HPDE6-E6E7 (cell line): ENCODE results near the gene ADA.
A peak's percentile ranks its signal among the peaks of the same experiment; 100 is the strongest.
"Not testable (repeated sequence)": the region's sequence is repeated elsewhere in the genome, so short reads cannot be mapped to it uniquely, and the experiment has no call there.

Experiments
- DNase-seq: peaks from one replicate; pipeline ENCODE4 v3.0.0; 2011; ENCODE audit warnings: missing footprints; ENCODE audit errors: extremely low spot score

The ADA gene

DNA sequence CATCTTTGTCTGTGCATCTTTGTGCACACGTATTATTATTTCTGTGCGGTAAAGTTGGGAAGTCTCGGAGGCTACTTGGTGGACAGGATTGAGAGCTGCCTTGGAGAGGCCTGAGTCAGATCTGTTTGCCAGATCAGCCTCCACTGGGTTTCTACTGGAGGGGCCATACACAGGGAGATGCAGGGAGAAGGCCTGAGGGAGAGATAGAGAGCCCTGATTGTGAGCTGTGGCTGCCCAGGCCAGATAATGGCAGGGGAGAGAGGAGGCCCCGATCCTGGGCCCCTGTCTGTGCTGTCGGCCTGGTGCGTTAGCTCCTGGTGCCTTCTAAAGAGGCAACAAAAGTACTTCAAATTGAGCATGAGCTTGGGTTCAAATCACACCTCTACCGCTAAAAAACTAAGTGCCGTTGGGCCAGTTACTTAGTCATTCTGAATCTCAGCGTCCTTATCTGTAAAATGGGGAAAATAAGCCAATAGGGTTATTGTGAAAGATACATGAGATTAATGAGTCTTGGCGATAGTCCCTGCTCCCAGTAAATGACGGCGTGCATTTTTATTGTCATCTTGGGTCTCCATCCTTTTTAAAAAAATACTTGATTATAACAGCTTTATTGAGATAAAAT is 27.6 kb upstream of the ADA start:
- DNase-seq = no peak

DNA sequence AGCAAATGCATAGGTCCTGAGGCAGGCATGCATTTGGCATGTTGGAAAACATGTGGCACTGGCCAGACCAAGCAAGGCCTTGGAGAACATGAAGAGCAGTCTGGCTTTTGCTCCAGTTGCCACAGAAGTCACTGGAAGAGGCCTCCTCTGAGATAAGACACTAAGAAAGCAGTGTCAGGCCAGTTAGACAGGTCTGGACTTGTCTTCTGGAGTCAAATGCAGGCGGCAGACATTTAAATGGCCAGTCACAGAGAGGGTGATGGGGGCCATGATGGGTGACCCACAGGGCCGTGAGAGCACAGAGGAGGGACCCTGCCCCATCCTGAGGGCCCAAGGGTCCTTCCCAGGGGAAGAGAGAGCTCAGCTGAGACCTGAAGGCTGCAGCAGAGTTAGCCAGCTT is 26.7 kb upstream of the ADA start:
- peak; percentile 67 for DNase-seq

DNA sequence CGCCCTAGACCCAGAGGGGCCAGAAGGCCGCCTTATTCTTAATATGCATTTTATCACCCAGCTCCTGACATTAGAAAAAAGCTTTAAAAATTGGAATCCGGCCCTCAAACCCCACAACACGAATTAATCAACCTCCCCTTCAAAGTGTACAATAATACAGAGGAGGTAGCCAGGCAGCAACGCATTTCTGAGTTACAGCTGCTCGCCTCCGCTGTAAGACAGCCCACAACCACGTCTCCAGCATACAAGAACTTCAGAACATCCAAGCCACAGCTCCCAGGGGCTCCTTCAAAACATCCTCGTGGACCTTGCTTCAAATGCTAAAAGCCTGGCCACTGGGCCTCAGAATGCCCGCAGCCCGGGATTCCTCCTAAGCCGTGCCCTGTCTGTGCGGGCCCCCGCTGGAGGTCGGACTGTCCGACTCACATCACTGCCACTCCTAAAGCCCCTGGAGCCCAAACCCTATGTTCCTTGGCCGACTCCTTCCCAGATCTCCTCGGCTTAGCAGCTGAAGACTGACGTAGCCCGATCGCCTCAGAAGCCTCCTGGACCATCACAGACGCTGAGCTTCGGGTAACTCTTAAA is 20.9 kb upstream of the ADA start:
- DNase-seq = not testable (repeated sequence)

GRCh38 chr20:44671541-44671940 is 20.0 kb upstream of the ADA start:
- not testable (repeated sequence) for DNase-seq

DNA sequence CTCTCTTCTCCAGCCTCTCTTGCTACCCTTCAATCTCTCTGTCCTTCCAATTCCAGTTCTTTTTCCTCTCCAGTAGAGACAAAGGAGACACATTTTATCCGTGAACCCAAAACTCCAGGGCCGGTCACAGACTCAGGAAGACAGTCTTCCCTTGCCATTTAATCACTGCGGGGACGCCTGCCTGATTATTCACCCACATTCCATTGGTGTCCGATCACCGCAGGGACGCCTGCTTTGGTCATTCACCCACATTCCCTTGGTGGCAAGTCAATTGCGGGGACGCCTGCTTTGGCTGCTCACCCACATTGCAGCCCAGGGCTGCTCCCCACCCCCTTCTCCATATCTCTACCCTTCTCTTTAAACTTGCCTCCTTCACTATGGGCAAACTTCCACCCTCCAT is 19.4 kb upstream of the ADA start:
- DNase-seq = not testable (repeated sequence)

DNA sequence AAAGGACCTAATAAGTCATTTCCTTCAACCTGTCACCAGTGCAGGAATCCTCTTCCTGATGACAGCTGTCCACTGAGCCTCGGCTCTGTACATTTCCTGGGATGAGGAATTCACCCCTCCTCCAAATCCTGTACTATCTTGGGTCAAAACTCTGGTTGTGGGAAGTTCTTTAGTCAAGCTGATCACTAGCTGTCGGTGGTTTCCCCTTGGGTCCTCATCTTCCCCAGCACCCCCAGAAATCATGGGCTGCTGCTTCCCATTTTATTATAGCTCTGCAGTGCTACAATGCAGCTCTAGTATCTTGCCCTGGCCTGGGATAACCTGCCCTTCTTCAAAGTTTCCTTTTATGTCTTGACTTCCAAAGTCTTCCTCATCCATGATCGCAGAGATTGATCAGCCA is 14.6 kb upstream of the ADA start:
- no peak for DNase-seq

DNA sequence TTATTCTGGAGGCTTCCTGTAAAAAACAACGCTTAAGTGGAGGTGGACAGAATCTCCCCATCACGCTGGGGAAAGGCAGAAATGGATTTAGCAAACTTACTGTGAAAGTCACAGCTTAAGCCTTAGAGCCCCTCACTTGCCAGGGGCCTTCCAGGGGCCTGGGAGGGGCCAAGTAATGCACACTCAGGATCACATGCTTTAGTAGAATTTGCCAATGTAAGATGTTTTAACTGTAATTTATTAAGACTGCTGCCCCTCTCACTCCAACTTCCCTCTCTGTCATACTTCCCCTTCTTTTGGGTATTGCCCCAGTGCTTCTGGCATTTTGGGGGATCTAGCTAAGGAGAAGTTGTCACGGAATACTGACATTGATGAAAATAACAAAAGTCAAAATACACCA is 12.6 kb upstream of the ADA start:
- DNase-seq = no peak

- no peak for DNase-seq
These were observed 10.8 kb upstream of the ADA start for GRCh38 chr20:44662261-44662660.

DNA sequence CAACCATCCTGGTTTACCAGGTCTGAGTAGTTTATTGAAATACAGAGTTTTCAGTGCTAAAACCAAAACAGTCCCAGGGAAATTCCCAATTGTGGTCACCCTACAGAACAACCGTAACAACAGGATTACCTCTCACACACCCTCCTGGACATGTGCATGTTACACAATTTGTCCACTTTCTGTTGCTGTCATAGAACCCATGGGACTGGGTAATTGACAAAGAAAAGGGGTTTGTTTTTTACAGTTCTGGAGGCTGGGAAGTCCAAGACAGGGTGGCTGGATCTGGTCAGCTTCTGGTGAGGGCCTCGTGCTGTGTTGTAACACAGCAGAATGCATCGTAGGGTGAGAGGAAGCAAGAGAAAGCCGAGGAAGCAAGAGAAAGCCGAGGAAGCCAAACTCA is 9.1 kb upstream of the ADA start:
- DNase-seq = no peak

GRCh38 chr20:44659931-44660330 is 8.4 kb upstream of the ADA start:
- no peak for DNase-seq

DNA sequence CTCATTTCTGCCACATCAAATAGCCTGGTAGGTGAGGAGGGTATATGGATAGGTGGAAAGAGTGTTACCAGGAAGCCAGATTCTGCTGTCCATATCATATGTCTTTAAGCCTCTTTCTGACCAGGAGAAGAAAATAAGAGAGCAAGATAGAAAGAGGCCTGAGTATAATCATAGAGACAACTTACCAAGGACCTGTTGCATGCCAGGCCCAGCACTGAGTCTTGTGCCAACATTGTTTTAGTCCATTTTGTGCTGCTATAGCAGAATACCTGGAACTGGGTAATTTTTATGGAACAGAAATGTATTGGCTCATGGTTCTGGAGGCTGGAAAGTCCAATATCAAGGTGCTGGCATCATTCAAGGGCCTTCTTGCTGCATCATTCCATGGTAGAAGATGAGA is 7.3 kb upstream of the ADA start:
- no peak for DNase-seq

DNA sequence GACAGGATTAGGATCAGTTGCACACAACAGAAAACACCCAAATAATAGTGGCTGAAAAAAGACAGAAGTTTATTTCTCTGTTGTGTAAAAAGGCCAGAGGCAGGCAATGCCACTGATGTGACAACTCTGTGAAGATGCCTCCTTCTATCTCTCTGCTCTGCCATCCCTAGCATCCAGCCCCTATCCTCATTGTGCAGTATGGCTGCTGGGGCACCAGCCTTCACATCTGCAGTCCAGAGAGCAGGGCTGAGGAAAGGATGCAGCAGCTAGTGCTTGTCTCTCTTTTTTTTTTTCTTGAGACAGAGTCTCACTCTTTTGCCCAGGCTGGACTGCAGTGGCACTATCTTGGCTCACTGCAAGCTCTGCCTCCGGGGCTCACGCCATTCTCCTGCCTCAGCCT is 6.4 kb upstream of the ADA start:
- DNase-seq = no peak

GRCh38 chr20:44656448-44656847 is 4.9 kb upstream of the ADA start:
- DNase-seq = no peak

- not testable (repeated sequence) for DNase-seq
These were observed 2.7 kb upstream of the ADA start for GRCh38 chr20:44654210-44654609.

DNA sequence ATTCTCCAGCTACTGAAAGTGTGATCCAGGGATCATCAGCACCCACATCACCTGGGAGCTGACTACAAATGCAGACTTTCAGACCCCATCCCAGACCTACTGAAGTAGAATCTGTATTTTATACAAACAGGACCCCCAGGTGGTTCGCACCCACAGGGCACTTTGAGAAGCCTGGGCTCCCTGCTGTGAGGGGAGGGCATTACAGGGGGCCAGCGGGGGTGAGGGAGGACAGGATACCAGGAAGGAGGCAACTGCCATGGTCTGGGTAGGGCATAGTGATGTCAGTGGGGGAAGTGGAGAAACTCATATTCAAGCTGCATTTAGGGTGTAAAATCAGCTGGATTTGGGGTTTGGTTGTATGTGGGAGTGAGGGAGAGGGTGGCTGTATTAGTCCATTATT is 2.0 kb upstream of the ADA start:
- no peak for DNase-seq

GRCh38 chr20:44651434-44651683 is 140 bp downstream of the ADA start:
- DNase-seq = no peak

DNA sequence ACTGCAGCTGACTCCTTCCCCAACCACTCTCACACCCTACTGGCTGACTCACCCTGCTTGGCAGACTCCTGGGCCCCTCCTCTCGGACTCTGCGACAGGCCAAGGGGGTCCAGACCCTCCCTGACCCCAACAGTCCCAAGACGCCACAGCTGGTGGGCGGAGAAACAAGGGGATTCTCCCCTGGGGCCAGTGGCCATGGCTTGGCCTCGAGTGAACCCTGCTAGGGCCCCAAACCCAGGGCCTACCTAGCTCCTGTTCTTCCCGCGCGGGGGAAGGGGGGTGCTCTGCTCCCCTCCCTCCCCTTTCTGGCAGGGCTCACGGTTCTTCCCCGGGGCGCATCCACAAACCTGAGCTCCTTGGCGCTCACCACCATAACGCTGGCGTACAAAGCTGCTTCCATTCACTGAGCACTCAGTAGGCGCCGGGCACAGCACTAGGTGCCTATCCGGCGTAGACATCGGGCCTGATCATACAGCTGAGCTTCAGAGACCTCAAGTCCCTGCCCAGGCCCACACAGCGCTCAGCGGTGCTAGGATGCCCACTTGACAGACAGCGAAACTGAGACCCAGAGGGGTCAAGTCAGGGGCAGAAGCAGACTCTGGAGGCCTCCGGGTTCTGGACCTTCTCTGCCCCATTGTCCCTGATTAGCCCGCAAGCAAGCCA is 597 bp downstream of the ADA start:
- DNase-seq = no peak

DNA sequence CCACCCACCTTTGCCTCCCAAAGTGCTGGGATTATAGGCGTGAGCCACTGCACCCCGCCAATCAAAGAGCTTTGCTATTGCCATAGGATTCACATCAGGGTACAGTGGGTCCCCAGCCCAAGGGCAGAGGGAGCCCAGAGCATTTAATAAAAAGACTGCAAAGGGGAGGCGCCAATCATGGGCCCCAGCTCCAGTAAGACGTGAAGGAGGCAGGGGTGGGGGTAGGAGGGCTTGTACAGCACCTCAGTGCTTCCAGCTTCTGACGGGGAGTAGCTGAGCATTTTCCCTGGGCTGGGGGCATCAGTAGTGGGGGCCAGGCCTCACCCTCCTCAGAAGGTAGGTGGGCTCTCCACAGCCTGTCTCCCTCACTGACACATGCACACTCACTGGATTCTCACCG is 1.5 kb downstream of the ADA start:
- DNase-seq = no peak

DNA sequence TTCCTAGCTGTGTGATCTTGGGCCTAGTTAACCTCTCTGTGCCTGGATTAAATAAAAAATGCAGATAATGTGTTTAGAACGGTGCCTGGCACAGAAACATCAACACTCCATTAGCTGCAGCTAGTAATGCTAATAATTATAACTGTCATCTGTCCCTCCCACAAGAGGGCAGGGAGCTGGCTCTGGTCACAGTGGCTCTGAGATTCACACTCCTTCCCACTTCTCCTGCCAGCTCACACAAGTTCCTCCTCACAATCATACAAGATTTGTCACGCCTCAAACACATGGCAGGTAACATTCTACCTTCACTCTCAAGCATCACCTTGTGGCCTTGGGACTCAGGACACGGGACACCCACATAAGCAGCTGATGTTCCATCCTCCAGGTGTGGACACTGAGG is 2.4 kb downstream of the ADA start:
- no peak for DNase-seq

DNA sequence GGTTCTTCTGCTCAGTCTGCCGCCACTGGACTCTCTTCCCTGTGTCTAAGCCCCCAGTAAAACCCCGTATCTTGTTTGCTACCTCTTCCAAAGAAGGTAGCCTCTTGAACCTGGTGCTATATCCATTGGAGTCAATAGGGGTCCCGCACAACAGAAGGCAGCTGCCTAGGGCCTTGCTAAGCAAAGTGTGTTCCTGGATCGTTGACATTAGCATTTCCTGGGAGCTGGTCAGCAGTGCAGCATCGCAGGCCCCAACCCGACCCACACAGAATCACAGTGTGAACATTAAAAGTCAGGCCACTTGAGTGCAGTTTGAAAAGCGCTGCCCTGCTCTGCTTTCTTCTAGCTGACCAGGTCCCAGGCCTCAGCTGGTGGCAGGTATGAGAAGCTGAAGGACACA is 2.9 kb downstream of the ADA start:
- DNase-seq = no peak

- DNase-seq = no peak
These were observed 3.4 kb downstream of the ADA start for GRCh38 chr20:44648068-44648467.

- DNase-seq = no peak
These were observed 4.7 kb downstream of the ADA start for GRCh38 chr20:44646641-44647274.

DNA sequence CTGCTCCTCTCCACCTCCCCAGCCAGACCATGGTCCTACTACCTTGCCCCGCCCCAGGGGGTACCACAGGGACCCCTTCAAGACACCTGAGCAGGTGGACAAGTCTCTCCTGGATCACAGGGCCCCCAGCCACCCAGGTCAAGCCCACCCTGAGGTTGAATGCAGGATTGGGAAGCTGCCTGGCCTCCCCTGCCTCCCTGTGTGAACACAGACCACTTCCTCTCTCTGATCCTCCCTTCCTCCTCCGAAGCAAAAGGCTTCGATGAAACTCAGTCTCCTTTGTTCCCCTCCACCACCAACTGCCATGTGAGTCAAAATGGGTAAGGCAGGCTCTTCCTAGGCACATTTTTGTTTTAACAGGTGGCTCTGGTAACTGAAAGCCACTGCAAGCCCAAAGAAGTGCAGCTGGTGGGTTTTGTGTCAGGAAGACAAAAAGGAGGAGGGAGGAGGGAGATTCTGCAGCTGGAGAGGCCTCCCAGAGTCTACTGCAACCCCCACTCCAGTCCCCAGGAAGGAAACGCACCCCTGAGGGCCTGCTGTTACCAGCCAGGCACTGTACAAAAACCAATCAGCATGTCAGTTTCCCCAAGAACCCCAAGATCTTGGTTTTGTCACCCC is 5.4 kb downstream of the ADA start:
- no peak for DNase-seq
